AG10803 (cell line): Measurements from ENCODE around the gene MYO1D.
"Not testable (repeated sequence)": the region's sequence is repeated elsewhere in the genome, so short reads cannot be mapped to it uniquely, and the experiment has no call there.

Experiments used
- DNase-seq: peaks from one replicate; pipeline ENCODE4 v3.0.0; 2010; ENCODE audit warnings: low read depth
- H3K4me3 ChIP-seq: 2 replicates; pipeline ENCODE4 v1.5.1; 2011; ENCODE audit warnings: mild to moderate bottlenecking, low read length, control low read depth
- TF ChIP-seq, protein P1 (sequence below): conservative IDR thresholded peaks from 2 replicates; pipeline ENCODE4 v1.5.1; 2011; ENCODE audit warnings: mild to moderate bottlenecking, low read length, control low read depth, inconsistent platforms

MYO1D gene

DNA sequence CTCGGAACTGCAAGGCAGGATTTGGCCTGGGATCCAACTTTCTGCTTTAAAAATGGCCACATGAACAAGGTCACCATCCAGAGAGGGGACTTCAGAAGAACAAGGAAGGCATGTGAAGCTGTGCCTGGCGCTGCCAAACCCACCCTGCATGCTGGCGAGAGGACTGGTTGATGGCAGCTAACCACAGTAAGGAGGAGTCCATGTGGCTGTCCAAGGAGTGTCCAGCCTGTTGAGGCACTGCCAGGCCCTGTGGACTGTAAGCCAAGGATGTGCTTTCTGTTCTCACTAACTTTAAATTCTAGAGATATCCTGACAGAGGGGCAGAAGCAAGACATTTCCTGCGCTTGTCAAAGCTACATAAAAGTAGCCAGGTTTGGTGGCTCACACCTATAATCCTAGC is 349.8 kb downstream of the MYO1D start:
- H3K4me3 ChIP-seq = no peak overlapping the region
- DNase-seq = peak; percentile 21
- TF ChIP-seq, protein P1, sequence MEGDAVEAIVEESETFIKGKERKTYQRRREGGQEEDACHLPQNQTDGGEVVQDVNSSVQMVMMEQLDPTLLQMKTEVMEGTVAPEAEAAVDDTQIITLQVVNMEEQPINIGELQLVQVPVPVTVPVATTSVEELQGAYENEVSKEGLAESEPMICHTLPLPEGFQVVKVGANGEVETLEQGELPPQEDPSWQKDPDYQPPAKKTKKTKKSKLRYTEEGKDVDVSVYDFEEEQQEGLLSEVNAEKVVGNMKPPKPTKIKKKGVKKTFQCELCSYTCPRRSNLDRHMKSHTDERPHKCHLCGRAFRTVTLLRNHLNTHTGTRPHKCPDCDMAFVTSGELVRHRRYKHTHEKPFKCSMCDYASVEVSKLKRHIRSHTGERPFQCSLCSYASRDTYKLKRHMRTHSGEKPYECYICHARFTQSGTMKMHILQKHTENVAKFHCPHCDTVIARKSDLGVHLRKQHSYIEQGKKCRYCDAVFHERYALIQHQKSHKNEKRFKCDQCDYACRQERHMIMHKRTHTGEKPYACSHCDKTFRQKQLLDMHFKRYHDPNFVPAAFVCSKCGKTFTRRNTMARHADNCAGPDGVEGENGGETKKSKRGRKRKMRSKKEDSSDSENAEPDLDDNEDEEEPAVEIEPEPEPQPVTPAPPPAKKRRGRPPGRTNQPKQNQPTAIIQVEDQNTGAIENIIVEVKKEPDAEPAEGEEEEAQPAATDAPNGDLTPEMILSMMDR = no peak

GRCh38 chr17:32525122-32525521 is 351.8 kb downstream of the MYO1D start:
- TF ChIP-seq, protein P1 = no peak
- DNase-seq = peak; percentile 79
- H3K4me3 ChIP-seq = no peak overlapping the region

DNA sequence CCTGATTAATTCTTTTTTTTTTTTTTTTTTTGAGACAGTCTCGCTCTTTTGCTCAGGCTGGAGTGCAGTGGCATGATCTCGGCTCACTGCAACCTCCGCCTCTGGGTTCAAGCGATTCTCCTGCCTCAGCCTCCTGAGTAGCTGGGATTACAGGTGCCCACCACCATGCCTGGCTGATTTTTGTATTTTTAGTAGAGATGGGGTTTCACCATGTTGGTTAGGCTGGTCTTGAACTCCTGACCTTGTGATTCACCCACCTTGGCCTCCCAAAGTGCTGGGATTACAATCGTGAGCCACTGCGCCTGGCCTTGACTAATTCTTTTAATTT is 352.4 kb downstream of the MYO1D start:
- DNase-seq, H3K4me3 ChIP-seq: not testable (repeated sequence)

- TF ChIP-seq, protein P1 = no peak
- DNase-seq = no peak
- no peak overlapping the region for H3K4me3 ChIP-seq
Observed at GRCh38 chr17:32523827-32524552, 352.9 kb downstream of the MYO1D start.

DNA sequence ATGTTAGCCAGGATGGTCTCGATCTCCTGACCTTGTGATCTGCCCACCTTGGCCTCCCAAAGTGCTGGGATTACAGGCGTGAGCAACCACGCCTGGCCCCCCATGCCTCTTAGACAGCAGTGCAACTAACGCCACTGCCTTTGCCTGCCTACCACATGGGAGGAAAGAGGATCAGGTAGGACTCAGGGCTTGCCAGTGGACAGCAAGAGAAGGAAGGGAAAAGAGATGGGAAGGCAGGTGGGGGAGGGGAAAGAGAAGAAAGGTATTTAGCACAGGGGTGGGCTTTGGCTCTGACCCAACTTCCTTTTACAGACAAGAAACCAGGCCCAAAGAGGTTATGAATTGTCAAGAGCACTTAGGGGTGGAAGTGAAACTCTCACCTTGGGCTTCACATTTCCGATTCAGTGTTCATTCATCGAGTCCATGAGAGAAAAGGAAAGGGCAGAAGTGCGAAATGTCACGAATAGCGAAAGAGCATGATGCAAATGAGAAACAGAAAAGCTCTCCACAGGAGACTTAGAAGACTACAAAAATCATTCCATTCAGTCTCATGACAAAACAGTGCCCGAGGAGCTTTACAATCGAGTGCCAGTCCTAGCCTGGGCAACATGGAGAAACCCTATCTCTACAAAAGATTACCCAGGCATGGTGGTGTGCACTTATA is 353.8 kb downstream of the MYO1D start:
- TF ChIP-seq, protein P1 = no peak
- H3K4me3 ChIP-seq = no peak overlapping the region
- DNase-seq = no peak

- DNase-seq = no peak
- H3K4me3 ChIP-seq = no peak overlapping the region
- TF ChIP-seq, protein P1 = no peak
Observed at GRCh38 chr17:32520737-32521404, 356.1 kb downstream of the MYO1D start.

DNA sequence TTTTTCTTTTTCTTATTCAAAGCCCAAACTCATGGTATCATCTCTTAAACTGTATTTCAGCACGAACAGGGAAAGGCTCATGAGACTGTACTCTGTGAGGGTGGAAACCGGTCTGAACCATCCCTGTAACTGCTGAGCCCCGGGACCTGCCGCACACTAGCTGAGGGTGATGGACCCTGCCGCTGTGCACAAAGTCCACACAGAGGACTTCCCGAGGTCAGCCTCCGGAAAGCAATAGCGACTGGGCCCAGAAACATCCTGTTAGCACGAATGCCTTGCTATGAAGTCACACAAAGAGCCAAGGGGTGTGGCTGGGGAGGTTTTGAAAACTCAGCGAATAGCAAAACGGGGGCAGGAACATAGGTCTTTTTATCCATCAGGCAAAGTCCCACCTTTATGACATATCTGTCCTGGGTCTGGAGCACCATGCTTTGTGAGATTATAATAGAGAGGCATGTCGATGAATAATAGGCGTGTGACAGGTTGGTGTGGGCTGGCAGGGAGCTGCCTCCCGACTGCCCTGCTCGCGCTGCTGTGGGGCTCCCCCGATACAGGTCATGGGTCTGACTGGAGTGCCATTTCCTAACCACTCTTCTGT is 356.7 kb downstream of the MYO1D start:
- TF ChIP-seq, protein P1 = no peak
- peak; percentile 36 for DNase-seq
- H3K4me3 ChIP-seq = no peak overlapping the region
